Measurements from ENCODE around the gene PPP4R3C.

The PPP4R3C gene

GRCh38 chrX:27463187-27463586 lies at the start of gene PPP4R3C:
PPP4R3C (minus strand) TSS chrX:27463341; CDS start chrX:27463296, 45 bp downstream.
- H3K9ac ChIP-seq (ENCODE audit: low read length) = no peak within 1 kb of the TSS
- no peak within 1 kb of the TSS for H3K4me2 ChIP-seq (ENCODE audit: low read depth, low read length)
- H3K9me3 ChIP-seq (replicated peaks; ENCODE audit: insufficient read depth, low read length) = no peaks in the 10 kb centered on the region
- H3K27me3 ChIP-seq (replicated peaks; ENCODE audit: insufficient read depth, low read length) = no peaks in the 10 kb centered on the region
- no peaks in the 10 kb centered on the region for H3K9me2 ChIP-seq (replicated peaks; ENCODE audit: insufficient read depth, low read length)
- no peaks in the 10 kb centered on the region for H4K20me1 ChIP-seq (ENCODE audit: insufficient read depth, low read length)
- no peaks in the 10 kb centered on the region for H3K36me3 ChIP-seq (replicated peaks; ENCODE audit: insufficient read depth, low read length)
- DNase-seq = no peak
- H3K4me3 ChIP-seq (ENCODE audit: low read length) = no peak within 1 kb of the TSS
- no peaks in the 10 kb centered on the region for H3K4me1 ChIP-seq (ENCODE audit: low read length)
- H3K27ac ChIP-seq (ENCODE audit: low read length) = no peak within 1 kb of the TSS
- no peaks in the 10 kb centered on the region for H3F3A ChIP-seq (ENCODE audit: insufficient read depth, low read length)
- TF ChIP-seq EZH2 (optimal IDR thresholded peaks at IDR 0.05; ENCODE audit: low read depth, low read length) (no peak), CTCF (IDR thresholded peaks at IDR 0.05; ENCODE audit: low read length) (no peak), EZH2phosphoT487 (IDR thresholded peaks at IDR 0.05; ENCODE audit: low read length) (no peak)
- H3K79me2 ChIP-seq (ENCODE audit: low read length) = no peaks in the 10 kb centered on the region
- H2AFZ ChIP-seq (ENCODE audit: low read length) = no peak within 1 kb of the TSS

- no peaks in the 10 kb centered on the region for H3K9me2 ChIP-seq (replicated peaks; ENCODE audit: insufficient read depth, low read length)
- H2AFZ ChIP-seq (ENCODE audit: low read length) = no peak overlapping the region
- H3F3A ChIP-seq (ENCODE audit: insufficient read depth, low read length) = no peaks in the 10 kb centered on the region
- no peaks in the 10 kb centered on the region for H3K4me1 ChIP-seq (ENCODE audit: low read length)
- no peak overlapping the region for H3K9ac ChIP-seq (ENCODE audit: low read length)
- H3K36me3 ChIP-seq (replicated peaks; ENCODE audit: insufficient read depth, low read length) = no peaks in the 10 kb centered on the region
- H3K27me3 ChIP-seq (replicated peaks; ENCODE audit: insufficient read depth, low read length) = no peaks in the 10 kb centered on the region
- no peak overlapping the region for H3K27ac ChIP-seq (ENCODE audit: low read length)
- H3K4me3 ChIP-seq (ENCODE audit: low read length) = no peak overlapping the region
- DNase-seq = no peak
- no peak for TF ChIP-seq CTCF (IDR thresholded peaks at IDR 0.05; ENCODE audit: low read length)
- TF ChIP-seq EZH2phosphoT487 (IDR thresholded peaks at IDR 0.05; ENCODE audit: low read length) = no peak
- TF ChIP-seq EZH2 (optimal IDR thresholded peaks at IDR 0.05; ENCODE audit: low read depth, low read length) = no peak
- no peaks in the 10 kb centered on the region for H3K79me2 ChIP-seq (ENCODE audit: low read length)
- H4K20me1 ChIP-seq (ENCODE audit: insufficient read depth, low read length) = no peaks in the 10 kb centered on the region
- no peak overlapping the region for H3K4me2 ChIP-seq (ENCODE audit: low read depth, low read length)
- H3K9me3 ChIP-seq (replicated peaks; ENCODE audit: insufficient read depth, low read length) = no peaks in the 10 kb centered on the region
These were observed 28.3 kb upstream of the PPP4R3C start for GRCh38 chrX:27491397-27491796.

- Histone ChIP-seq H3K9me3 (replicated peaks; ENCODE audit: insufficient read depth, low read length) (no peaks in the 10 kb centered on the region), H3K4me1 (ENCODE audit: low read length) (no peaks in the 10 kb centered on the region), H3K27ac (ENCODE audit: low read length) (no peak overlapping the region), H3K27me3 (replicated peaks; ENCODE audit: insufficient read depth, low read length) (no peaks in the 10 kb centered on the region), H3K4me2 (ENCODE audit: low read depth, low read length) (no peak overlapping the region), H2AFZ (ENCODE audit: low read length) (no peak overlapping the region), H4K20me1 (ENCODE audit: insufficient read depth, low read length) (no peaks in the 10 kb centered on the region), H3K4me3 (ENCODE audit: low read length) (no peak overlapping the region), H3K9me2 (replicated peaks; ENCODE audit: insufficient read depth, low read length) (no peaks in the 10 kb centered on the region), H3F3A (ENCODE audit: insufficient read depth, low read length) (no peaks in the 10 kb centered on the region), H3K79me2 (ENCODE audit: low read length) (no peaks in the 10 kb centered on the region), H3K36me3 (replicated peaks; ENCODE audit: insufficient read depth, low read length) (no peaks in the 10 kb centered on the region), H3K9ac (ENCODE audit: low read length) (no peak overlapping the region)
- TF ChIP-seq EZH2phosphoT487 (IDR thresholded peaks at IDR 0.05; ENCODE audit: low read length) (no peak), CTCF (IDR thresholded peaks at IDR 0.05; ENCODE audit: low read length) (no peak), EZH2 (optimal IDR thresholded peaks at IDR 0.05; ENCODE audit: low read depth, low read length) (no peak)
- no peak for DNase-seq
These were observed 2.9 kb upstream of the PPP4R3C start for GRCh38 chrX:27466051-27466450.
